Activated CD8-positive, alpha-beta memory T cell treated with anti-CD3 and anti-CD28 coated beads, Interleukin-2, amount 50 U/mL, for 24 hours (primary cell): Measurements from ENCODE around the gene KAT6B.

Experiments
- DNase-seq: peaks from one replicate; pipeline ENCODE4 v3.0.0-alpha.2; 2020; ENCODE audit errors: extremely low read depth

The KAT6B gene

DNA sequence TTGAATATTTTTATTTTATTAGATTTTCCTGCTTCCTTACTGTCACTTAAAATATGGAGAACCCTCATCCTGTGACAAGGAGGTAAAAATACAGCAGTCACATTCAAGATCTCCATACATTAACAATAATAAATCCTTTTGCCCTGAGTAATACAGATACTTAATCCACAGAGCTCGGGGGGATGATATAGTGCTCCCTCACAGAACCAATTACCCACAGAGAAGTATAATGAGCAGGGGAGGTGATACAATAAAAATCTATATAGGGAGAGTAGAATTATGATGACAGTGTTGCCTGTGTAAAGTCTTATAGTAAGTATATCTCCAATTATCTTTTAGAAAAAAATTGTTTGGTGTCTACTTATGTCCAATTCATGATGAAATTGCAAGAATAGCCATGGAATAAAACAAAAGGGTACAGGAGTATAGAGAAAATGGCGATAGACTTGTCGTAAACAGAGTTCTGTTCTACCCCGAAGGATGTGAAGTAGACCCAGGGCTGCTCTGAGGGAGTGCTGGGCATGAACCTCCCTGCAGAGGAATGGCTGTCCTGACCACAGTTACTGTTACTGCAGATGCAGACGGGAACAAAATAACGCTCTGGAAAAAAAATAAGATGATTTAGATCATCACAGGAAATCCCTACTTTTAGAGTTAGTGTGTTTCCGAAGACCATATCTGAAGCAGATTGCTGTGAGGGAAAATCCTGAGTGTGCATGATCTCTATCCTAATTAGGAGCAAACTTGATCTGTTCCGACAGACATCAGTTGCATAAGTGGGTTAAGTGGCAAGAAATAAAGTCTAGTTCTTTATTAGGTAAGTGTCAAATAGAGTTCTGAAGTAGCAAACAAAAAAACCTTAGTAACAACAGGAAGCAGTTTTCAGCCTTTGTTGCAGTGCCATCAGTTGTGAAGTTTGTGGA is 123.7 kb downstream of the KAT6B start:
- DNase-seq, result no peak

DNA sequence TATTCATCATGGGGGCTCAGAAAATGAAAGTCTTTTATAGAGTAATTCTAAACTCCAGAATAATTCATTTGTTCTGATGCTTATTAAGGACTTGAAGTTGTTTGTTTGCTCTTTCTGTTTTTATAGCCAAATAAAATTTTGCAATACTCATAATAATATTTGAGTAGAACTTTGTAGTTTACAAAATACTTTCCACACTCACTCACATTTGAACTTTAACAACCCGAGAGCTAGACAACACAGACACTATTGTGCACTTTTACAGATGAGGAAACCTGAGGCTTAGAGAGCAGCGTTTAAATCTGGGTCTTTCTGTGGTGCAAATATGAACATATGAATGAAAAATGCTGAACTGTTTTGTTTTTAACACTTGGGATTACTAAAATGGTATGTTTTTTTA is 126.8 kb downstream of the KAT6B start:
- no peak for DNase-seq

DNA sequence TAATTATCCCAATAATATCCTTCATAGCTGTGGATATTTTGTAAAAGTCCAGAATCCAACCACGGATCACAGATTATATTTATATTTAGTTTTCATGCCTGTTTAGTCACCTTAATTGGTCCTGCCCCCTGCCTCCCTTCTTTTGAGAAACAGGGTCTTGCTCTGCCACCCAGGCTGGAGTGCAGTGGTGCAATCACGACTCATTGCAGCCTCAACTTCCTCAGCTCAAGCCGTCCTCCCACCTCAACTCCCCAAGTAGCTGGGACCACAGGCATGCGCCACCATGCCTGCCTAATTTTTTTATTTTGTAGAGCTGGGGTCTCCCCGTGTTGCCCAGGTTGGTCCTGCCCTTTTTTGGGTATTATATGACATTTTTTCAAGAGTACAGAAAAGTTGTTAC is 129.4 kb downstream of the KAT6B start:
- no peak for DNase-seq

DNA sequence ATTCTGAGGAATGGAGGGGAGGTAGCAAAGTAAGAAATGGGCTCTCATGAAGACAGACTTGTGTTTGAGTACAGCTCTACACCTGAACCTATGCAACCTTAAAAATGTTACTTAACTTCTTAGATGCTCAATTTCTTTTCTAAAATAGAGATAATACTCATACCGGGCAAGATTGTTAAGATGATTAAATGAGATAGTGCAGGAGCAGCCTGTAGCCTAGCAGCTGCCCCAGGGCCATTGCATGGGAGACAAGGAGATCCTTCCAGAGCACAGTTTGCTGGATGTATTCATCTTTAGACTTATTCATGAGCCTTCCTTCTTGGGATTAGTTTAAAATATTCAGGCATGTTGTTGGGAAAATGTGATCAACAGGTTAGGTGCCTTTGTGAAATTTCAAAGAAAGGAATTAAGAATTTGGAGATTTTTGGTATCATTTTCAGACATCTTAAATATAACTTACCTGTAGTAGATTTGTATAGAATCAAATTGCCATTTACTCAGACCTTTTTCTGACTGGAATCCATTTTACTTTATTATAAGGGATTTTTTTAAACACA is 130.2 kb downstream of the KAT6B start:
- no peak for DNase-seq

DNA sequence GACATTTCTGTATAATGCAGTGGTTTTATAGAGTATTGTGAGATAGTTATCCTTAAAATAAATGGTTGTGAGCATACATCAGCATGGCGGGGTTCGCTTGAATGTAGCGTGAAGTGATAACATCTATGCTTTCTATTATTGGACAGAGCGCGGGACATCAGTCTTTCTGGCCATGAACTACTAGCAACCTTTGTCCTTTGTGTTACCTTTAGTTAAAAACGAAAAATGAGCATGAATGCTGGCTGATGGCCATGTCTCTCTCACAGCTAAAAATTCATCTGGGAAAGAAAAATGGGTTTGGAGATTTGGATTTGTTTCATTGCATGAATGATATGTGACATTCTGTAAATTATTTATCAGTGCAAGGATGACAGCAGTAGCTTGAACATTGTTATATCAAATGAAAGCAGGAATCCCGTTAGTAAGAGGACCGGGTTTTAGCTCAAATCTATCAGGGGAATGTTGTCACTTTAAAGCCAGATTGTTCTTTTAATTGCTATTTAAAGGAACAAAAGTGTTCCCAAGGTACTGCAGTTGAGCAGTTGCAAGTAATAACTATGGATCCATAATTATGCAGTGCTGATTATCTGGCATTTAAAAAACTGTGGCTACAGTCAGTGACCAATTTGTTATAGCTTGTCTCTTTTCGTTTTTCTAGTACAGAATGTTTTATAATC is 131.0 kb downstream of the KAT6B start:
- no peak for DNase-seq

DNA sequence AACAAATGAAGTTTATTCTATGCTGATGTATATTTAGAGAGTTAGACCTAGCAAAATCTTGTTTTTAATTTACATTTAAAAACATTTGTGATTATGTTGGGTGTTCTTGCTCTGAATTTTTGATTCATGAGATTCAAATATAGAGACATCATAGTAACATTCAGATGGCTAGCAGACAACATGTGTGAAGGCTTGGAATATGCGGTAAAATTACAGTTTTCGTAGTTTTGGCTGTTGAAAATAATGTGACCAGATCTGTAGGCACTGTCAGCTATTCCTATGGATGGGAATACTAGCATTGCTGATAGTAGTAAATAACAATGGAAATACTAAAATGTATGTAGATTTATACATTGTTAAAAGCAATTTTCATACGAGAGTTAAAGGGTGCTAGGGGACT is 131.9 kb downstream of the KAT6B start:
- DNase-seq, result no peak

DNA sequence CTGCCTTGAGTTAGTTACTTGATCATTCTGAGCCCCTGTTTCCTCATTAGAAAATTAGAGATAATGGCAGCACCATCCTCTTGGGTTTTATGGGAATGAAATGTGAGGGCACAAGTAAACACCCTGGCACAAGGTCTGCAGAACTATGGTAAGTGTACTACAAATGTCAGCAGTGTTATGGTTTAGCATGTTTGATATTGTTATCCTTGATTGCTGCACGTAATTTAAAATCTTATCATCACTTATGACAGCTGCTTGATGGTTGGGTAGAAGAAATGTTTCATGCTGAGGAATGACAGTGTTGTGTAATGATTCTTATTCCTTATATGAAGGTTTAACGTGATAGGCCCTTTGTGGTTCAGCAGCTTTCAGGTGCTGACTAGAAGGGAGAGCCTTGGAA is 134.3 kb downstream of the KAT6B start:
- DNase-seq, result no peak

DNA sequence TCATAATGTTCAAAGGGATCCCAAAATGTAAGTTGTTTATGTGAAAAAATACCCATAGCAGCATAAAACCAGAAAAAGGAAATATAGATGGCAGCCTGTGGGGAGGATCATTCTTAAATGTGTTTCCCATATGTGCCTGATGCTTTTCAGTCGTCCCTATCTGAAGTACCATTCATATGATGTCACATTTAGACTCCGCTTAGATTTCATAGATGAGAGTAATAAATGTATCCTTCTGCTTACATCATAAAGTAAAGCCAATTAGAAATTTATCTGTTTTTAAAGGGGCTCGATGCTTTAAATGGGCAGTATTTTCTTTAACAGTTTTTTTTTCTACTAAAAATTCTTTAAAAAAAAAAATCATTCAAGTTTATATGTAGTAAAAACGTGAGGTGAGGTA is 136.1 kb downstream of the KAT6B start:
- DNase-seq, result no peak

DNA sequence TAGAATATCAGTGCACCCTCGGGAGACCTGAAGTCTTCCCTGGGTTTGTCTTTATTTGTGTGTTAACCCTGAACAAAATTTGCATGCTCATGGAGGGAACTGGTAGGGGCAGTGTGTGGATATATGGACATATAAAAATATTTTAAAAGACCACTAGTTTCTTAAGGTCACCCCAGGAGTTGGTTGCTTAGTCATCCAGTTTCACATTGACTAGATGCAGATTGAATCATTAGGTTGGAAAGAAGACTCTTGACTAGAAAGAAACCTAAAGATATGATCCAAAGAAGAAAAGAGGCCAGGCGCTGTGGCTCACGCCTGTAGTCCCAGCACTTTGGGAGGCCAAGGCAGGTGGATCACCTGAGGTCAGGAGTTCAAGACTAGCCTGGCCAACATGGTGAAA is 137.1 kb downstream of the KAT6B start:
- DNase-seq, result no peak

DNA sequence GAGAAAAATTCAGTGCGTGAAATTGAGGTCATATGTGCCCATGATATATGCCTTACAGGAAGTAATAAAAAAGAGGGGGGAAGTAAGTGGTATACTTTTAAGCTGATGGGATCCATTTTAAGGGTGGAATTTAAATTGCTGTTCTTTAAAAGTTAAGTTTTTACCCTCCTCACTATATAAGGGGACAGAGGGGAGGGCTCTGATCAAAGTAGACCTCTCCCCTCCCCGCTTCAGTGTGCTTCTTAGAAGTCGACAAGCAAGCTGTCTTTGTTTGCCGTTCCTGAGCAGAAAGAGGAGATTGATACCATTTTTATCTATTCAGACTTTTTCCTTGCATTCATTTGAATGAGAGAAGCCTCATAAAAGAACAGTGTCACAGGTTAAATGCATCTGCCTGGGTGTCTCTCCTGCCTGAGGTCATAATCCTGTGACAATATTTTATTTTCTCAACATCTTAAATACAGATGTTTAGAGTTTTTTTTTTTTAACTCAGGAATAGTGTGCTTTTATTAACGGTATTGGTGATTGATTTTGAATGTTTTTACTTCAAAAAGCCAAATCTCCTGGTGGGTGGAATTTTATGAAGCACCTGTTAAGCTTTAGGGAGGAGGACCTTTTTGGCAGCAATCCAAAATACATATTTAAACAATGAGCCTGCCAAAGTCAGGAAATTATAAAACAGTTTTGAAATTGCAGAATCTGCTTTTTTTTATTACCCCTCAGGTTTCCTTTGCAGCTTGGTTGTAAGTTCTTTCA is 141.7 kb downstream of the KAT6B start:
- DNase-seq, result no peak

DNA sequence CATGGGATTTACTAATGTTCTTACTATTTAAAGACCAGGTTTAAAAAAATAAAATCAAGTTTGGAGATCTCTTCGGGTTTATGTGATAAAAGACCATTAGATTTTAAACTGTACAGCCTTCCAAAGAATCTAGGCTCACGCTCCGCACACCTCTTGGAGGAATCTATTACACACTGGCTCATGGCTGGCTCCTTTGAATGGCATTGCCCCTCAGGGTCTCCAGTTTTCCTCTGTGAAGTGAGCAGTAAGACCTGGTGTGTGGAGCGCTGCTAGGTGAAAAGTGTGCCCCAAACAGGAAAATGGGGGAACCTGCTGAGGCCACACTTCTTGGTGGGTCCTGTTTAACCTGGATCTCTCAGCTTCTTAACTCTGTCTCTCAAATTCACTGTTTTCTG is 142.3 kb downstream of the KAT6B start:
- DNase-seq, result no peak

DNA sequence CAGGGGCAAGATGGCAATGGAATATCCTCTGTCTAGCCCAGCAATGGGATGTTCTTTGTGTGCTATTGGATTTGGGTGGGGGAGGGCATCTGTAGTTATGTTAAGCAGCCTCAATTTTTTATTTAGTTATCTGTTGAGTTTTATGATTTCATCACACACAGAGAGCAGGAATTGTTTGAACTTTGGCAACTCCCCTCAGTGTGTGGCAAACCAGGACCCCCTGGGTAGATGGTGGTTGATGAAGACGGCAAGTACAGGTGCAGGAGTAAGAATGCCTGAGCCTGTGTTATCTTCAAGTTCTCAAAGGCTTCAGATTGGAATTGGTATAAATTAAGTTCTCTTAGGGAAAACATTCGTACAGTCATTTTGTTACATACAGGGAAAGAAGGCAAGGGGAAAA is 142.7 kb downstream of the KAT6B start:
- DNase-seq, result no peak

DNA sequence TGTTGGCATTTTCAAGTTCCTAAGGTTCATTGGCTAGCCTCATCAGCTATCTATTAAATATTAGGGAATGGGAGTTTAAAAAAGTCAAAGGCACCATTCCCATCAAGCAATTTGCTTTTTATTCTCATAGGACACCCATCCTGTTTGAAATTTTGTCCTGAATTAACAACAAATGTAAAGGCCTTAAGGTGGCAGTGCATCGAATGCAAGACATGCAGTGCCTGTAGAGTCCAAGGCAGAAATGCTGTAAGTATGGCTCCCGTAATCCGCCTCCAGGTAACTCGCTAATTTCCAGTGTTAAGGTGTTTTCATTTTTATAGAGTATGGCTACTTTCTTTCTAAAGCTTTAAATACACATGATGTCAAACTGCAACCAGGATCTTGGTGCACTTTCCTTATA is 143.1 kb downstream of the KAT6B start:
- DNase-seq, result no peak

DNA sequence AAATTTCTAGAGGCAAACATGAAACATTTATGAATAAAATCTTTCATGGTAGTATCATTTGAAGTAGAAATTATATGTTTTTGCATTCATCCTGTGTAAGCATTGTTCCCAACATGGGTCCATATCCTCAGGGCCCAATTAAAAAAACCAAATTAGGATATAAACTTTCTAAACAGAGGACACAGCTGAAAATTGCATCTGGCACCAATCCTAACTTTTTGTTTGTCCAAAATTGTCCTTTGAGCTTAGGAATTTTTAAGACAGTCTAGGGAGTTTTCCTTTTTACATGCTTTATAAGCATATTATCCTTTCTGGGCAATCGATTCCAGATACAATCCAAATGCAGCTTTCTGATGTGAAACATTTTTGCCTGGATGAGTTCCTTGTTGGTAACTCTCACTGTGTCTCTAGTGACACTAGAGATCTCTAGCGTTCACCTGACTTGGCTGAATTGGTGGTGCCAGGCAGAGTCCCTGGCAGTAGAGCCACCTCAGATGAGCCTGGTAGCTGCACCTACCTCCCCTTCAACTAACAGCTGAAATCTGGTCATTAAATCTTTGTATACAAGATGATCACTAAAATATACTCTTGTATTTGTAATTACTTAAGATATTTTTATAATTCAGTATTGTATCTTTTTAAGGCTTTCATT is 147.5 kb downstream of the KAT6B start:
- no peak for DNase-seq

DNA sequence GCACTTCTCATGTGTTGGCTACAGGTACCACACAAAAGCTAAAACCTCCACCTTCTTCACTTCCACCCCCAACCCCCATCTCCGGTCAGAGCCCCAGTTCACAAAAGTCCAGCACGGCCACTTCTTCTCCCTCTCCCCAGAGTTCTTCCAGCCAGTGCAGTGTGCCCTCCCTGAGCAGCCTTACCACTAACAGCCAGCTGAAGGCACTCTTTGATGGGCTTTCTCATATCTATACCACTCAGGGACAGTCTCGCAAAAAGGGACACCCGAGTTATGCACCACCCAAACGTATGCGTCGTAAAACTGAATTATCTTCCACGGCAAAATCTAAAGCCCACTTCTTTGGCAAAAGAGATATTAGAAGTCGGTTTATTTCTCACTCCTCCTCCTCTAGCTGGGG is 149.4 kb downstream of the KAT6B start:
- DNase-seq, result no peak

DNA sequence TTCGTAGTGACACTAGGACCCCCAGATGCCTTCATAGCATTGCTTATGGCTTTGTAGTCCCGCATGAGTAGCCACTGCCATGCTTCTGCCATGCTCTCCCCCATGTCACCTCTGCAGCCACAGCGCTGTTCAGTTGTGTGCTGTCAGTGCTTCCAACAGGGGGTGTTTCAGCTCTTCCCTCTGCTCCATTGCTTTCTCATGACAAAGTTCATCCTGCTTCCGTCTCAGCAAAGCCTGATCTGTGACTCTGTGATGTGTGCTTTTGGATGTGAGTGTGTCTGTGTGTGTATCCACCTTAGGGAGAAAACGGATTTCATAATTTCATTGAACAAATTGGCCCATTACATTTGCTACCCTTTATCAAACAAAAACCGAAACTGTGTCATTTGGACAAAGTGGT is 150.2 kb downstream of the KAT6B start:
- DNase-seq, result no peak

DNA sequence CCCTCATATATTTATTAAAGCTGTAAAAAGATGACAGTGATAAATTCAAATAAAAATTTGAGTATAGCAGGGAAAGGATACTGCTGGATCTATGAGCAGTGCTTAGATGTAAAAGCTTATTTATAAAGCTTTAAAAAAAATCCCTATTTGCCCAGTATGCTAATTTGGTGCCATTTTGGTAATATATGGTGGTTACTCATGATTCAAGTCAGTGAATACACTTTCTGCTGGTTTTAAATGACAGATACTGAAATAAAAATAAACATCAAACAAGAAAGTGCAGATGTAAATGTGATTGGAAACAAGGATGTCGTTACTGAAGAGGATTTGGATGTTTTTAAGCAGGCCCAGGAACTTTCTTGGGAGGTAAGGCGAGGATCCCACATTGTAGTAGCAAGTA is 150.7 kb downstream of the KAT6B start:
- DNase-seq, result no peak

DNA sequence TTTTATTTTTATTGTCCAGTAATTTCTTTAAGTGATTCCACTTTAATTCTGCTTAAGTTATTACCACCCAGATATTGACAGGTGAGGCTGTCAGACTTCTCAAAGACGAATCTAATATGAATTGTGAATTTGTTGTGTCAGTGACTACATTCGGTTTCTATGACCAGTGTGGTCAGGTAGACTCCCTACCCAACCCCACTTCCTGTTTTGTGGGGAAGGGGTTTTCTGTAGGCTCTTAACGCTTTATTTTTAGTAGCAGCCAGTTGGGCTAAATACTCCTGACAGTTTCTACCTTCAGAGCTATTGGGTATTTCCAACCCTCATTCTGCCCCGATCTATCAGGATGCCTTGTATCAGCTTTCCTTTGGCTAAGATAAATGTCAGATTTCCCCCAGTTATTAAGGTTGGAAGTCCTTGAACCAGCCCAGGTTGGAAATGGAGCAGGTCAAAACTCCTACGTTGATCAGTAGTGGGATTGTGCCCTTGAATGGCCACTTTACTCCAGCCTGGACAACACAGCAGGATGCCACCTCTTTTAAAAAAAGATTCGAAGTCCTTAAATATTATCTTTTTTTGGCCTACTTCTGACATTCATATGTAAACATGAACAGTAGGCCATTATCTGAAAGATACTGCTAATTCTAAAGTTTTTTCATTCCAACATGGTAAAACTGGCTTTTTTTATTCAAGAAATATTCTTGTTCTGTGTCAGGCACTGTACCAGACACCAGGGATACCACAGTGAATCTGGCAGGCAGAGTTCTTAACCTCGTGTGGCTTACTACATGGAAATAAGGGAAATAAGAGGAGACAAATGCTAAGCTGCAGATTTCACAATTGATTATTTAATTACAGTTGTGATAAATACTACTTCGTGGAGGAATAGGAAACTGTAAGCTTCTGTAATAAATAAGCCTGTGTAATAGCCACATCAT is 151.8 kb downstream of the KAT6B start:
- DNase-seq, result peak; percentile 9

DNA sequence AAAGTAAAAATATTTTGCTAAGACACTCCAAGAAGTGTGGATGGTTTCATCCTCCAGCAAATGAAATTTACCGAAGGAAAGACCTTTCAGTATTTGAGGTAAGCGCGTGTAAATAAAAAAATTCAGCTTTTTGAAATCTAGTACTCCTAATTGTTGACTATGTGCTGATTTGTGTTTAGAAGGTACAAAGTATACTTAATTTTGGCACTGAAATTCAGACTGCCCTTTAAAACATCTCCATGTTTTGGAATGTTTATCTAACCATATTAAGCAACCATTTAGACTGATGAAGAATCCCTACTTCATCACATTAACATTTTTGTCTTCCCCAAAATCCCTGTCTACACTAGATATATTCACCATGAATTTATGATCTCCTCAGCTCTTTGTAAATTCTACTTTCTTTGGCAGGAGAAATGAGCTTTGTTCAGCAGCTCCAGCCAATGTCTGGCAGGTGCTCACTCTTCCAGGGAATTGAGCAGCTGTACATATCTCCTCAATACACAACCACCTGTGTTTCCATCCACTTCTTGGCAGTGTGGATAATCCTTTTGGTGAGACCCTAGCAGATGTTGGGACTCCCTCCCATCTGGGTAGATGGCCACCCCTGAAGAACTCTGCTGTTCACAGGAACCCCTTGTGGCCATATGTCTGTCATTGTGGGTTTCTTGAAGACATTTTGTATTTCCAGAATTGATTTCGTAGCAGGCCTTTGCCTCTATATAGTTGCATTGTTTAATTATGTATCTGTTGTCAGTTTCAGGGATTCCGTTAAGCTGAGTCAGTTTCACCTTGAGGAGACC is 155.6 kb downstream of the KAT6B start:
- DNase-seq, result no peak

DNA sequence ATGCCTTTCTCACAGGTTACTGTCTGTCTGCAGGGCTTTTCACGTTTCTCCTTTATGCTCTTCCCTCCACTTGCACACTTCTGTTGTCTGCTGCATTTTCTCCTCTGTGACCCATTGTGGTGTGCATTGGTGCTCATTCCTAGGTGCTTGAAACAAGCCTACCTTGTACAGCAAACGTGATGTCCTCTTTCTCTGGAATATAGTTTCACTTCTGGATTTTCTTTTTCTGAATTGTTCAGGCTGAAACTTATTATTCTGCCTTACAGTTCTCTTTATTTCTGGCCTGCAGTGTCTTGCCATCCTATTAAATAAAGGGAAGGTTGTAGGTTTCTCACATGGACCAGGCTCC is 156.2 kb downstream of the KAT6B start:
- DNase-seq, result no peak
